Naive thymus-derived CD4-positive, alpha-beta T cell (primary cell): Measurements from ENCODE around the gene TIAL1. TPM values are rescaled to one million over a fixed set of nuclear protein-coding genes. Genes with fewer than 3 reads are reported as not detected.

Experiments
- ATAC-seq: fragments of 150-1000 bp; cut with Tn5 transposase; 2 replicates; pipeline ENCODE4 v1.10.0; 2021; ENCODE audit warnings: mild to moderate bottlenecking, moderate library complexity
- CTCF ChIA-PET: fragments of 350-600 bp; sonication (Branson Sonifier 250); formaldehyde crosslinking; loops from one replicate; lab custom pipeline; 2021; ENCODE audit warnings: antibody characterized with exemption; lab: Charles Lee
- POLR2A ChIA-PET: fragments of 350-600 bp; sonication (Branson Sonifier 250); formaldehyde crosslinking; loops from one replicate; lab custom pipeline; 2021; ENCODE audit warnings: antibody characterized with exemption, inconsistent platforms; lab: Charles Lee
- DNase-seq, 9 donors: peaks; one replicate each; pipeline versions ENCODE4 v3.0.0 to v3.0.0-alpha.2; 2020 to 2022; ENCODE audit warnings: mixed read lengths in 1 of 9
- H3K27ac ChIP-seq: one replicate; pipeline ENCODE4 v1.7.0; 2013; ENCODE audit warnings: mild to moderate bottlenecking, low read depth, low read length, moderate library complexity
- H3K27me3 ChIP-seq, 2 donors: one replicate each; pipeline ENCODE4 v1.7.0; 2013; ENCODE audit warnings: low read length in 2 of 2, mild to moderate bottlenecking in 2 of 2, moderate library complexity in 2 of 2; ENCODE audit not compliant: control insufficient read depth in 2 of 2, insufficient read depth in 2 of 2
- H3K36me3 ChIP-seq, 3 experiments: 1 replicate in 2 of 3; 2 replicates in 1 of 3; pipeline ENCODE4 v1.7.0; 2013; ENCODE audit warnings: low read length in 3 of 3, mild to moderate bottlenecking in 3 of 3, moderate library complexity in 1 of 3; ENCODE audit not compliant: insufficient read depth in 3 of 3, control insufficient read depth in 2 of 3
- H3K4me1 ChIP-seq, 2 donors: one replicate each; pipeline ENCODE4 v1.7.0; 2013; ENCODE audit warnings: low read length in 2 of 2, mild to moderate bottlenecking in 2 of 2, moderate library complexity in 1 of 2; ENCODE audit not compliant: control insufficient read depth in 2 of 2, insufficient read depth in 2 of 2
- H3K4me3 ChIP-seq: 2 replicates; pipeline ENCODE4 v1.7.0; 2013; ENCODE audit warnings: mild to moderate bottlenecking, low read length
- H3K9me3 ChIP-seq, 3 experiments: 1 replicate in 2 of 3; 2 replicates in 1 of 3; pipeline ENCODE4 v1.7.0; 2013; ENCODE audit warnings: low read length in 3 of 3; ENCODE audit not compliant: control insufficient read depth in 2 of 3
- H3K27ac Mint-ChIP-seq, 9 donors: one replicate each; pipeline ENCODE4 v1.8.0; 2020 to 2022; ENCODE audit warnings: mixed read lengths in 9 of 9, mild to moderate bottlenecking in 8 of 9, moderate library complexity in 5 of 9, inconsistent platforms in 2 of 9
- H3K27me3 Mint-ChIP-seq, 5 donors: one replicate each; pipeline ENCODE4 v1.8.0; 2021 to 2022; ENCODE audit warnings: mixed read lengths in 5 of 5, mild to moderate bottlenecking in 1 of 5
- H3K36me3 Mint-ChIP-seq, 5 donors: one replicate each; pipeline ENCODE4 v1.8.0; 2020 to 2022; ENCODE audit warnings: mixed read lengths in 5 of 5, mild to moderate bottlenecking in 3 of 5, inconsistent platforms in 1 of 5
- H3K4me1 Mint-ChIP-seq, 7 donors: one replicate each; pipeline ENCODE4 v1.8.0; 2020 to 2022; ENCODE audit warnings: mixed read lengths in 7 of 7, mild to moderate bottlenecking in 3 of 7, inconsistent platforms in 1 of 7
- H3K4me3 Mint-ChIP-seq, 10 donors: one replicate each; pipeline ENCODE4 v1.8.0; 2020 to 2022; ENCODE audit warnings: mild to moderate bottlenecking in 10 of 10, mixed read lengths in 10 of 10, moderate library complexity in 6 of 10, inconsistent platforms in 2 of 10
- H3K9me3 Mint-ChIP-seq, 11 donors: one replicate each; pipeline ENCODE4 v1.8.0; 2020 to 2022; ENCODE audit warnings: mixed read lengths in 11 of 11, mild to moderate bottlenecking in 4 of 11, inconsistent platforms in 1 of 11, moderate library complexity in 1 of 11
- intact Hi-C, 2 donors: fragments of 100-400 bp; cut with micrococcal nuclease; formaldehyde crosslinking; loops; one replicate each; pipeline ENCODE4 v1.15.1; 2023
- polyA plus RNA-seq, 2 donors: library from polyadenylated mRNA; unstranded; fragments of 300-500 nt; fragmentation: Illumina TruSeq; gene quantifications; one replicate each; pipeline ENCODE4 v1.2.3, GENCODE V29; 2021
- total RNA-seq, 6 experiments: library from RNA in 5 of 6; stranded (reverse) in 5 of 6; gene quantifications; 1 replicate in 5 of 6; 2 replicates in 1 of 6; pipeline ENCODE4 v1.2.3 and lab custom pipeline; 2021 to 2026

TIAL1 gene
- total and polyA plus RNA-seq, 7 experiments from 2014 or later = 10.5 to 228 (median 171) TPM

- intact Hi-C loops = loop anchor here (5.0 to 10.0 kb wide), 4 partner anchors 93 to 493 kb away; partner anchors contain the start of gene DENND10 (in 2 of the 2)
- Histone ChIP-seq H3K36me3 (peaks cover 0 to 8% (median 0%) of the 10 kb centered on the region in 3 experiments), H3K9me3 (no peaks in the 10 kb centered on the region), H3K27ac (peak overlapping the region; percentile 98), H3K4me1 (peaks cover 28 to 38% of the 10 kb centered on the region in 2 donors), H3K27me3 (no peaks in the 10 kb centered on the region), H3K4me3 (peak overlapping the region; percentile 96)
- no peaks in the 10 kb centered on the region for H3K9me3 Mint-ChIP-seq
- DNase-seq (no peak), ATAC-seq (no peak)
- peak overlapping the region; percentile 90 to 99 (median 95) for H3K27ac Mint-ChIP-seq
- H3K4me1 Mint-ChIP-seq = peaks cover 43 to 63% (median 53%) of the 10 kb centered on the region in 7 donors
- H3K4me3 Mint-ChIP-seq = peak overlapping the region; percentile 85 to 99 (median 96)
- CTCF ChIA-PET = interaction anchor here (0.6 to 4.7 kb wide), 5 partner anchors 52 to 181 kb away, joined by 3 to 16 read pairs (median 3); partner anchors contain the start of genes INPP5F and RGS10
- POLR2A ChIA-PET = interaction anchor here (0.5 to 1.4 kb wide), 4 partner anchors 19 to 566 kb away, joined by 3 to 4 read pairs (median 4); partner anchors contain the start of genes MCMBP and NANOS1
- peaks cover 0 to 17% (median 5%) of the 10 kb centered on the region in 5 donors for H3K36me3 Mint-ChIP-seq
- no peaks in the 10 kb centered on the region for H3K27me3 Mint-ChIP-seq
Measured at GRCh38 chr10:119595134-119595675, 1.6 kb downstream of the TIAL1 start.

- ChIA-PET CTCF (no interaction called here), POLR2A (interaction anchor here (0.7 kb wide), 1 partner anchor 300 kb away, joined by 3 read pairs; no protein-coding TSS in a partner anchor)
- Mint-ChIP-seq H3K4me1 (peaks cover 27 to 46% (median 40%) of the 10 kb centered on the region in 7 donors), H3K9me3 (no peaks in the 10 kb centered on the region), H3K36me3 (peaks cover 0 to 11% (median 0%) of the 10 kb centered on the region in 5 donors), H3K27me3 (no peaks in the 10 kb centered on the region), H3K27ac (no peak overlapping the region), H3K4me3 (no peak overlapping the region)
- Histone ChIP-seq H3K4me3 (no peak overlapping the region), H3K27ac (no peak overlapping the region), H3K27me3 (no peaks in the 10 kb centered on the region), H3K36me3 (peaks cover 5 to 31% (median 7%) of the 10 kb centered on the region in 3 experiments), H3K9me3 (no peaks in the 10 kb centered on the region), H3K4me1 (peaks cover 15 to 27% of the 10 kb centered on the region in 2 donors)
- no peak for DNase-seq
- intact Hi-C loops = no loop called here
- no peak for ATAC-seq
Measured at GRCh38 chr10:119588071-119588470, 8.7 kb downstream of the TIAL1 start.

GRCh38 chr10:119578355-119578754 lies 18.4 kb downstream of the TIAL1 start:
- DNase-seq (no peak), ATAC-seq (no peak)
- Mint-ChIP-seq H3K27me3 (no peaks in the 10 kb centered on the region), H3K36me3 (peaks cover 9 to 51% (median 29%) of the 10 kb centered on the region in 5 donors), H3K4me3 (no peak overlapping the region), H3K27ac (peak overlapping the region in 1 of 9 donors; percentile 25), H3K9me3 (peaks cover 0 to 2% (median 0%) of the 10 kb centered on the region in 11 donors), H3K4me1 (peaks cover 9 to 41% (median 36%) of the 10 kb centered on the region in 7 donors)
- intact Hi-C loops = no loop called here
- Histone ChIP-seq H3K36me3 (peaks cover 13 to 53% (median 24%) of the 10 kb centered on the region in 3 experiments), H3K27ac (no peak overlapping the region), H3K9me3 (no peaks in the 10 kb centered on the region), H3K27me3 (no peaks in the 10 kb centered on the region), H3K4me3 (no peak overlapping the region), H3K4me1 (peaks cover 13 to 19% of the 10 kb centered on the region in 2 donors)
- CTCF ChIA-PET = no interaction called here
- POLR2A ChIA-PET = interaction anchor here (1.5 kb wide), 1 partner anchor 14 kb away, joined by 3 read pairs; no protein-coding TSS in a partner anchor

GRCh38 chr10:119575991-119576390 lies 20.8 kb downstream of the TIAL1 start:
- peaks cover 13 to 50% (median 24%) of the 10 kb centered on the region in 3 experiments for H3K36me3 ChIP-seq
- H3K9me3 ChIP-seq = no peaks in the 10 kb centered on the region
- H3K9me3 Mint-ChIP-seq = peaks cover 0 to 2% (median 0%) of the 10 kb centered on the region in 11 donors
- peak overlapping the region in 2 of 10 donors; percentile 53 to 65 for H3K4me3 Mint-ChIP-seq
- ChIA-PET CTCF (interaction anchor here (0.6 kb wide), 1 partner anchor 32 kb away, joined by 3 read pairs; no protein-coding TSS in a partner anchor), POLR2A (interaction anchor here (0.6 to 2.1 kb wide), 3 partner anchors 19 to 189 kb away, joined by 3 to 6 read pairs (median 4); partner anchors contain the start of gene RGS10)
- no peaks in the 10 kb centered on the region for H3K27me3 Mint-ChIP-seq
- DNase-seq (no peak), ATAC-seq (peak; percentile 61)
- H3K36me3 Mint-ChIP-seq = peaks cover 9 to 41% (median 32%) of the 10 kb centered on the region in 5 donors
- no peak overlapping the region for H3K4me3 ChIP-seq
- intact Hi-C loops = loop anchor here (1.0 to 2.0 kb wide), 5 partner anchors 7 to 77 kb away; partner anchors contain the start of genes RGS10 (in 1 of the 2) and TIAL1 (in 1 of the 2)
- no peaks in the 10 kb centered on the region for H3K27me3 ChIP-seq
- H3K27ac Mint-ChIP-seq = peak overlapping the region; percentile 16 to 91 (median 61)
- peak overlapping the region; percentile 59 for H3K27ac ChIP-seq
- H3K4me1 Mint-ChIP-seq = peaks cover 8 to 29% (median 20%) of the 10 kb centered on the region in 7 donors
- peaks cover 12 to 19% of the 10 kb centered on the region in 2 donors for H3K4me1 ChIP-seq

- H3K4me3 Mint-ChIP-seq = peak overlapping the region in 7 of 10 donors; percentile 10 to 65 (median 27)
- H3K27ac Mint-ChIP-seq = peak overlapping the region; percentile 16 to 91 (median 70)
- DNase-seq (peak in 7 of 9 donors; percentile 46 to 76 (median 60)), ATAC-seq (peak; percentile 86)
- intact Hi-C loops = loop anchor here (1.0 to 2.0 kb wide), 4 partner anchors 8 to 33 kb away; partner anchors contain the start of genes RGS10 (in 1 of the 2) and TIAL1 (in 1 of the 2)
- ChIA-PET CTCF (no interaction called here), POLR2A (interaction anchor here (0.9 to 2.1 kb wide), 2 partner anchors 20 to 33 kb away, joined by 4 to 6 read pairs; partner anchors contain the start of gene RGS10)
- H3K27me3 ChIP-seq = no peaks in the 10 kb centered on the region
- H3K9me3 ChIP-seq = no peaks in the 10 kb centered on the region
- H3K4me1 ChIP-seq = peaks cover 12 to 19% of the 10 kb centered on the region in 2 donors
- peaks cover 8 to 29% (median 20%) of the 10 kb centered on the region in 7 donors for H3K4me1 Mint-ChIP-seq
- H3K4me3 ChIP-seq = no peak overlapping the region
- peaks cover 9 to 41% (median 32%) of the 10 kb centered on the region in 5 donors for H3K36me3 Mint-ChIP-seq
- peaks cover 13 to 50% (median 24%) of the 10 kb centered on the region in 3 experiments for H3K36me3 ChIP-seq
- H3K27me3 Mint-ChIP-seq = no peaks in the 10 kb centered on the region
- peaks cover 0 to 2% (median 0%) of the 10 kb centered on the region in 11 donors for H3K9me3 Mint-ChIP-seq
- H3K27ac ChIP-seq = peak overlapping the region; percentile 59
Measured at GRCh38 chr10:119575506-119575905, 21.3 kb downstream of the TIAL1 start.

- Mint-ChIP-seq H3K9me3 (no peaks in the 10 kb centered on the region), H3K27ac (peak overlapping the region in 2 of 9 donors; percentile 14 to 32), H3K27me3 (no peaks in the 10 kb centered on the region), H3K4me3 (no peak overlapping the region), H3K36me3 (peaks cover 0 to 4% (median 0%) of the 10 kb centered on the region in 5 donors), H3K4me1 (peaks cover 0 to 11% (median 0%) of the 10 kb centered on the region in 7 donors)
- ChIA-PET CTCF (interaction anchor here (0.6 kb wide), 1 partner anchor 369 kb away, joined by 3 read pairs; no protein-coding TSS in a partner anchor), POLR2A (no interaction called here)
- Histone ChIP-seq H3K36me3 (peaks cover 0 to 6% (median 0%) of the 10 kb centered on the region in 3 experiments), H3K4me3 (no peak overlapping the region), H3K4me1 (no peaks in the 10 kb centered on the region), H3K27ac (no peak overlapping the region), H3K27me3 (no peaks in the 10 kb centered on the region), H3K9me3 (no peaks in the 10 kb centered on the region)
- no peak for DNase-seq
- ATAC-seq = no peak
- intact Hi-C loops = no loop called here
Measured at GRCh38 chr10:119567978-119568377, 28.8 kb downstream of the TIAL1 start.
